Measurements from ENCODE around the gene KCNQ1.

The KCNQ1 gene

GRCh38 chr11:2675540-2675939 lies 230.7 kb downstream of the KCNQ1 start:
- no peak overlapping the region for H3K4me3 ChIP-seq (ENCODE audit: low read depth, low read length)
- no peak for DNase-seq (ENCODE audit: low read depth)

GRCh38 chr11:2677127-2677526 lies 232.3 kb downstream of the KCNQ1 start:
- DNase-seq (ENCODE audit: low read depth) = no peak
- H3K4me3 ChIP-seq (ENCODE audit: low read depth, low read length) = no peak overlapping the region

- DNase-seq (ENCODE audit: low read depth) = no peak
- H3K4me3 ChIP-seq (ENCODE audit: low read depth, low read length) = no peak overlapping the region
Measured at GRCh38 chr11:2678396-2678795, 233.6 kb downstream of the KCNQ1 start.

- no peak overlapping the region for H3K4me3 ChIP-seq (ENCODE audit: low read depth, low read length)
- no peak for DNase-seq (ENCODE audit: low read depth)
Measured at GRCh38 chr11:2679011-2679676, 234.3 kb downstream of the KCNQ1 start.

GRCh38 chr11:2681408-2682145 lies 236.8 kb downstream of the KCNQ1 start:
- no peak for DNase-seq (ENCODE audit: low read depth)
- H3K4me3 ChIP-seq (ENCODE audit: low read depth, low read length) = no peak overlapping the region

GRCh38 chr11:2683806-2684205 lies 239.0 kb downstream of the KCNQ1 start:
- H3K4me3 ChIP-seq (ENCODE audit: low read depth, low read length) = no peak overlapping the region
- no peak for DNase-seq (ENCODE audit: low read depth)

GRCh38 chr11:2684581-2684980 lies 239.8 kb downstream of the KCNQ1 start:
- H3K4me3 ChIP-seq (ENCODE audit: low read depth, low read length) = no peak overlapping the region

GRCh38 chr11:2685051-2685450 lies 240.2 kb downstream of the KCNQ1 start:
- no peak overlapping the region for H3K4me3 ChIP-seq (ENCODE audit: low read depth, low read length)
- DNase-seq (ENCODE audit: low read depth) = no peak

More at GRCh38 chr11:2684581-2684980, 239.8 kb downstream of the KCNQ1 start:
- DNase-seq (ENCODE audit: low read depth) = no peak

- no peak overlapping the region for H3K4me3 ChIP-seq (ENCODE audit: low read depth, low read length)
- DNase-seq (ENCODE audit: low read depth) = no peak
Measured at GRCh38 chr11:2685566-2686359, 241.0 kb downstream of the KCNQ1 start.

GRCh38 chr11:2686360-2687222 lies 241.8 kb downstream of the KCNQ1 start:
- H3K4me3 ChIP-seq (ENCODE audit: low read depth, low read length) = no peak overlapping the region
- DNase-seq (ENCODE audit: low read depth) = no peak

GRCh38 chr11:2687223-2687530 lies 242.4 kb downstream of the KCNQ1 start:
- no peak for DNase-seq (ENCODE audit: low read depth)
- no peak overlapping the region for H3K4me3 ChIP-seq (ENCODE audit: low read depth, low read length)

GRCh38 chr11:2687782-2688191 lies 243.0 kb downstream of the KCNQ1 start:
- no peak overlapping the region for H3K4me3 ChIP-seq (ENCODE audit: low read depth, low read length)
- DNase-seq (ENCODE audit: low read depth) = no peak

- DNase-seq (ENCODE audit: low read depth) = no peak
- no peak overlapping the region for H3K4me3 ChIP-seq (ENCODE audit: low read depth, low read length)
Measured at GRCh38 chr11:2688381-2689231, 243.8 kb downstream of the KCNQ1 start.

GRCh38 chr11:2689651-2690575 lies 245.1 kb downstream of the KCNQ1 start:
- no peak for DNase-seq (ENCODE audit: low read depth)
- no peak overlapping the region for H3K4me3 ChIP-seq (ENCODE audit: low read depth, low read length)

- DNase-seq (ENCODE audit: low read depth) = no peak
Measured at GRCh38 chr11:2690596-2691354, 246.0 kb downstream of the KCNQ1 start.

GRCh38 chr11:2691355-2691761 lies 246.6 kb downstream of the KCNQ1 start:
- no peak overlapping the region for H3K4me3 ChIP-seq (ENCODE audit: low read depth, low read length)
- DNase-seq (ENCODE audit: low read depth) = no peak

More at GRCh38 chr11:2690596-2691354, 246.0 kb downstream of the KCNQ1 start:
- H3K4me3 ChIP-seq (ENCODE audit: low read depth, low read length) = no peak overlapping the region

Measured in skeletal muscle cell (primary cell).